Measurements from ENCODE around the gene BOD1L2. TPM values are rescaled to one million over a fixed set of nuclear protein-coding genes. Genes with fewer than 3 reads are reported as not detected.

Gene BOD1L2
- total RNA-seq (not detected), polyA plus RNA-seq (not detected)
- long read RNA-seq, donor 1 = 0 reads
- long read RNA-seq, donor 2 = 0 reads
- long read RNA-seq, donor 3 = 0 reads

DNA sequence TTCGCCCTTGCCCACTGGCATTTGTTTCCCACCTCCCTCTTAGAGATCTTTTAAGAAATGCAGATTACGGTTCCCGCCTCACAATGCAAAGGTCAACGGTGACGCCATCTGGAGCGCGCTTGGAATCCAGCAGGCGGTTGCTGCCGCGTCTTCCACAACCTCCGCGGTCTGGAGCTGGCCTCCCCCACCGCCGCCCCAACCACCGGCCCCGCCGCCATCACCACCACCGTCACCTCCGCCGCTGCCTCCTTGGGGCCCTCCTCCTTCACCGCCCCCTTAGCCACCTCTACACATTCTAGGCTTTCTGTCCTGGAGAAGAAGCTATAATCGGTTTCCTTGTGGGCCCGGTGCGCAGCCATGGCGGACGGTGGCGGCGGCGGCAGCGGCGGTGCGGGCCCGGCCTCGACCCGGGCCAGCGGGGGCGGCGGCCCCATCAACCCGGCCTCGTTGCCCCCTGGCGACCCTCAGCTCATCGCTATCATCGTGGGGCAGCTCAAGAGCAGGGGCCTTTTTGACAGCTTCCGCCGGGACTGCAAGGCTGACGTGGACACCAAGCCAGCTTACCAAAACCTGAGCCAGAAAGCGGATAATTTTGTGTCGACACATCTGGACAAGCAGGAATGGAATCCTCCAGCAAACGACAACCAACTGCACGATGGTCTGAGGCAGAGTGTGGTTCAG, at the start of gene BOD1L2:
Gene BOD1L2, plus strand, starts transcription at position 132 of the 681 bp plus-strand sequence. Its CDS starts 226 bp downstream, at position 358.
- WGBS, 3 donors = 82 to 91% (median 90%) methylated on average over 50 of the region's 50 CpGs
- intact Hi-C loops (cut with DNase I) = loop anchor here in 1 of 4 donors (5.0 kb wide), 1 partner anchor 425 kb away; no protein-coding TSS in a partner anchor

DNA sequence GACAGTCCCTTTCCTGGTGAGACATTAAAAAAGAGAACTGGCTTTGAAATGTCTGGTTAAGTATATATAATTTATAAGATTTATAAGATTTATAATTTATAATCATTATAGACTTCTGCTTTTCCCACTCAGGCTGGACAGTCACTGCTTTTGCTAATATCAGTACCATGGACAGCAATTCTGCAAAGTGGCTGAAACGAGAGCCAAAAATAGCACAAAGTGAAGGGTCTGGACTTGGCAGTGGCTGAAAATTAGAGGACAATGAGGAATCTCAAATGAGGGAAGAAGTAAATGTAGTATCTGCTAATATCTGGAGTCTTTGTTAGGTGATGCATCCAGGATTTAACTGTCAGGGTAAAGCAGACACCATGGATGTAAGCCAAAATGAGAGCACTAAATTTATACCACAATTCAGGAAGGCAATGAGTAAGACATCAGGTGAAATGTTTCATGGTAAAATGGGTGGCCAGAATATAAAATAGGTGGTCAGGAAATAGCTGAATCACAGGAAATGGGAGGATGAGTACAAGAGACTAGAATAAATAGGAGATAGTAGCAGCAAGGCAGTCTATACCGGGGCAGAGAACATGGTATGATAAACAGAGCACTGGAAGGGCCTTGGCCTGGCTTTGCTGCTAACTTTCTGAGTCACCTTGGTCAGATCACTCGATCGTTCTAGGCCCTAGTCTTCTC, 39.6 kb upstream of the BOD1L2 start:
- 54 to 60% (median 58%) methylated on average over 4 of the region's 4 CpGs for WGBS, 3 donors
- TF ChIP-seq POLR2A (IDR thresholded peaks at IDR 0.05) (no peak), EP300 (IDR thresholded peaks at IDR 0.05) (no peak)
- TF ChIP-seq, protein P1, sequence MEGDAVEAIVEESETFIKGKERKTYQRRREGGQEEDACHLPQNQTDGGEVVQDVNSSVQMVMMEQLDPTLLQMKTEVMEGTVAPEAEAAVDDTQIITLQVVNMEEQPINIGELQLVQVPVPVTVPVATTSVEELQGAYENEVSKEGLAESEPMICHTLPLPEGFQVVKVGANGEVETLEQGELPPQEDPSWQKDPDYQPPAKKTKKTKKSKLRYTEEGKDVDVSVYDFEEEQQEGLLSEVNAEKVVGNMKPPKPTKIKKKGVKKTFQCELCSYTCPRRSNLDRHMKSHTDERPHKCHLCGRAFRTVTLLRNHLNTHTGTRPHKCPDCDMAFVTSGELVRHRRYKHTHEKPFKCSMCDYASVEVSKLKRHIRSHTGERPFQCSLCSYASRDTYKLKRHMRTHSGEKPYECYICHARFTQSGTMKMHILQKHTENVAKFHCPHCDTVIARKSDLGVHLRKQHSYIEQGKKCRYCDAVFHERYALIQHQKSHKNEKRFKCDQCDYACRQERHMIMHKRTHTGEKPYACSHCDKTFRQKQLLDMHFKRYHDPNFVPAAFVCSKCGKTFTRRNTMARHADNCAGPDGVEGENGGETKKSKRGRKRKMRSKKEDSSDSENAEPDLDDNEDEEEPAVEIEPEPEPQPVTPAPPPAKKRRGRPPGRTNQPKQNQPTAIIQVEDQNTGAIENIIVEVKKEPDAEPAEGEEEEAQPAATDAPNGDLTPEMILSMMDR (IDR thresholded peaks at IDR 0.05) = no peak
- Histone ChIP-seq H3K27me3 (no peaks in the 10 kb centered on the region), H3K4me1 (ENCODE audit: insufficient read depth) (no peaks in the 10 kb centered on the region), H3K4me3 (no peak overlapping the region), H3K27ac (no peak overlapping the region), H3K9me3 (no peaks in the 10 kb centered on the region), H3K36me3 (no peaks in the 10 kb centered on the region)
- intact Hi-C loops (cut with DNase I) = no loop called here
- no peak for DNase-seq

More for the DNA sequence above, at the start of gene BOD1L2:
- no peaks in the 10 kb centered on the region for H3K27me3 ChIP-seq
- no peak for DNase-seq
- no peak within 1 kb of the TSS for H3K4me3 ChIP-seq
- H3K36me3 ChIP-seq = no peaks in the 10 kb centered on the region
- no peaks in the 10 kb centered on the region for H3K9me3 ChIP-seq
- H3K27ac ChIP-seq = no peak within 1 kb of the TSS
- TF ChIP-seq POLR2A (IDR thresholded peaks at IDR 0.05) (no peak), EP300 (IDR thresholded peaks at IDR 0.05) (no peak)
- TF ChIP-seq, protein P1 (IDR thresholded peaks at IDR 0.05) = no peak
- no peaks in the 10 kb centered on the region for H3K4me1 ChIP-seq (ENCODE audit: insufficient read depth)

DNA sequence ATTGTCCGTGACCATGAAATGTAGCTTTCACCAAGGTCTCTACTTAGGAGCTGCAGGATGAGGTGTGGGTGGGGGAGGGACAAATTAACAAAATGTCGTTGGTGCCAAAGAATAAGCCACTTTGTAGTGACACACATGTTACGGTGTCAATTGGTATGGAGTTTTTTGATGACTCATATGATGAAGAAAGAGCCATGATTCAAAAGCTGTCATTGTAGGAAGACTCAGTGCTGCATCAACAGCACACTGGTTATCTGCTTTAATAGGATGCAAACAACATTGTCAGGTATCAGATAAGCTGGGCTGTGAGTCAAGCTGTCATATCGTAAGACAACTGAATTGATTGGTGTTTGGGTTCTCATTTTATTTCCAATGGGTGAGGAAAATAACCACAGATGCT, 36.6 kb upstream of the BOD1L2 start:
- Histone ChIP-seq H3K36me3 (no peaks in the 10 kb centered on the region), H3K4me3 (no peak overlapping the region), H3K27me3 (no peaks in the 10 kb centered on the region), H3K27ac (no peak overlapping the region), H3K9me3 (no peaks in the 10 kb centered on the region), H3K4me1 (ENCODE audit: insufficient read depth) (no peaks in the 10 kb centered on the region)
- TF ChIP-seq POLR2A (IDR thresholded peaks at IDR 0.05) (no peak), EP300 (IDR thresholded peaks at IDR 0.05) (no peak)
- TF ChIP-seq, protein P1 (IDR thresholded peaks at IDR 0.05) = no peak
- intact Hi-C loops (cut with DNase I) = no loop called here
- 69 to 78% (median 73%) methylated on average over 4 of the region's 4 CpGs for WGBS, 3 donors
- no peak for DNase-seq

DNA sequence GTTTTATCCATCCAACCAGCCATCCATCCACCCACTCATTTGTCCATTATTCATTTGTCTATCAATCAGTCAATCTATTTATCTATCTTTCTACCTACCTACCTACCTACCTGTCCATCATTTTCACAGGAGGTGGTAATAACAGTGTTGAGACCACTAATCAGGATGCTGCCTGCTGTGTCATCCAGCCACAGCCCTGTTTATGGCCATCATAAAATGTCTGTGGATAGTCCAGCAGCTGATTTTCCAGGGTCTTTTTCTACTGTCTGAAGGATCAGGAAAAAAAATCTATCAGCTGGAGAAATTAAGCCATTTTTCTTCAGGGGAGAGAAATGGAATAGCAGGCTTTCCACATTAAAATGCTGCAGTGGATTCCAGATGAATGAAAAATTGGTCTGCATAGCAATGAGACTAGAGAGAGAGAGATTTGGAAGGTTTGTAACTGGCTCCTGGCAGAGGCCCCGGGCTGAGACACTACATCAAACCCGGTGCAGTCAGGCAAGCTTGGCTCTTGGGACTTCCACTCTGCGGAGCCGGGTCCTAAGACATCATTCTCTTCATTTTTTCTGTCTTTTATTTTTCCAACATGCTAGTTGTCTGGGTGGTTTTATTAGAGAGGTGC, 33.0 kb upstream of the BOD1L2 start:
- Histone ChIP-seq H3K36me3 (no peaks in the 10 kb centered on the region), H3K4me1 (ENCODE audit: insufficient read depth) (no peaks in the 10 kb centered on the region), H3K4me3 (no peak overlapping the region), H3K27me3 (no peaks in the 10 kb centered on the region), H3K9me3 (no peaks in the 10 kb centered on the region), H3K27ac (no peak overlapping the region)
- intact Hi-C loops (cut with DNase I) = no loop called here
- 45 to 55% (median 51%) methylated on average over 4 of the region's 4 CpGs for WGBS, 3 donors
- DNase-seq = no peak
- no peak for TF ChIP-seq POLR2A (IDR thresholded peaks at IDR 0.05)
- TF ChIP-seq, protein P1 (IDR thresholded peaks at IDR 0.05) = no peak

Measured in ovary (tissue), 10 donors.